D721Med (cell line): Measurements from ENCODE around the gene ZNF664.

ENCODE experiments used
- DNase-seq: peaks from one replicate; pipeline ENCODE4 v3.0.0; 2011; ENCODE audit warnings: low spot score; ENCODE audit not compliant: insufficient read length
- FAIRE-seq: peaks from 2 replicates; lab custom pipeline; 2011; peaks lifted over from hg19 to GRCh38; lab: Jason Lieb, UNC
- CTCF ChIP-seq: IDR thresholded peaks from 2 replicates; pipeline ENCODE4 v1.5.1; 2012; ENCODE audit warnings: mild to moderate bottlenecking, control low read depth; ENCODE audit not compliant: insufficient read depth; ENCODE audit errors: missing control alignments

ZNF664 gene

GRCh38 chr12:124004233-124004875 lies 31.3 kb downstream of the ZNF664 start:
- no peak for FAIRE-seq
- DNase-seq: no peak
- no peak for TF ChIP-seq CTCF

GRCh38 chr12:124006085-124006845 lies 33.2 kb downstream of the ZNF664 start:
- TF ChIP-seq CTCF: no peak
- DNase-seq: no peak
- no peak for FAIRE-seq

- no peak for DNase-seq
- no peak for FAIRE-seq
- TF ChIP-seq CTCF: no peak
Observed at GRCh38 chr12:124006846-124007713, 34.1 kb downstream of the ZNF664 start.

GRCh38 chr12:124007826-124008570 lies 35.0 kb downstream of the ZNF664 start:
- DNase-seq (no peak), FAIRE-seq (no peak)
- no peak for TF ChIP-seq CTCF

- FAIRE-seq: no peak
- no peak for TF ChIP-seq CTCF
- DNase-seq: no peak
Observed at GRCh38 chr12:124008595-124008994, 35.6 kb downstream of the ZNF664 start.

- FAIRE-seq (no peak), DNase-seq (no peak)
- no peak for TF ChIP-seq CTCF
Observed at GRCh38 chr12:124009781-124010180, 36.8 kb downstream of the ZNF664 start.
